Tibial nerve (tissue), 4 donors: ENCODE data around the gene XRN2. TPM values are rescaled to one million over a fixed set of nuclear protein-coding genes. Genes with fewer than 3 reads are reported as not detected.

Experiments used
- DNase-seq, 2 donors: peaks; one replicate each; pipeline ENCODE4 v3.0.0-alpha.2; 2019; ENCODE audit warnings: low spot score in 2 of 2
- H3K27ac ChIP-seq, 4 donors: fragments of 200-600 bp; sonication (generic) in 3 of 4; one replicate each; pipeline ENCODE4 v1.5.1; 2017 to 2019; ENCODE audit warnings: mild to moderate bottlenecking in 1 of 4
- H3K27me3 ChIP-seq, 2 donors: fragments of 200-600 bp; sonication (generic) in 1 of 2; one replicate each; pipeline versions ENCODE4 v1.5.1 to v1.6.0; 2017 to 2019
- H3K36me3 ChIP-seq, 3 donors: fragments of 200-600 bp; sonication (generic); one replicate each; pipeline ENCODE4 v1.5.1; 2018 to 2019
- H3K4me1 ChIP-seq, 4 donors: fragments of 200-600 bp; sonication (generic) in 3 of 4; one replicate each; pipeline ENCODE4 v1.5.1; 2017 to 2019
- H3K4me3 ChIP-seq, 4 donors: fragments of 200-600 bp; sonication (generic) in 3 of 4; one replicate each; pipeline ENCODE4 v1.5.1; 2017 to 2019; ENCODE audit warnings: mild to moderate bottlenecking in 1 of 4, moderate library complexity in 1 of 4
- H3K9me3 ChIP-seq, 4 donors: fragments of 200-600 bp; sonication (generic) in 3 of 4; one replicate each; pipeline ENCODE4 v1.5.1; 2017 to 2019
- CTCF ChIP-seq, 5 experiments: fragments of 200-600 bp in 3 of 5; fragments of 450-650 bp in 2 of 5; sonication (generic) in 3 of 5; IDR thresholded peaks; one replicate each; pipeline ENCODE4 v1.5.1; 2016 to 2019; ENCODE audit warnings: antibody characterized with exemption in 5 of 5, mild to moderate bottlenecking in 3 of 5, moderate library complexity in 2 of 5
- EP300 ChIP-seq, 2 donors: sonication (generic); formaldehyde crosslinking; IDR thresholded peaks; one replicate each; pipeline ENCODE4 v1.6.1; 2017; ENCODE audit warnings: antibody characterized with exemption in 2 of 2, mild to moderate bottlenecking in 1 of 2
- POLR2A ChIP-seq, 2 donors: fragments of 450-650 bp; IDR thresholded peaks; one replicate each; pipeline ENCODE4 v1.6.1; 2017; ENCODE audit warnings: antibody characterized with exemption in 2 of 2, mild to moderate bottlenecking in 2 of 2, moderate library complexity in 2 of 2
- WGBS, 2 donors: methylation state at CpG; one replicate each; pipeline ENCODE4 v1.1.5; 2018; 5-methylcytosine and 5-hydroxymethylcytosine counted together
- total RNA-seq, 4 donors: library from RNA; depleted of rRNA; stranded (reverse); fragments of >200 nt; gene quantifications; one replicate each; pipeline ENCODE4 v1.1.0, GENCODE V29; 2016

Gene XRN2
- total RNA-seq, 4 donors from 2014 or later: 46.1 to 58.2 (median 53.0) TPM

- H3K36me3 ChIP-seq: peaks cover 0 to 13% (median 0%) of the 10 kb centered on the region in 3 donors
- no peaks in the 10 kb centered on the region for H3K9me3 ChIP-seq
- H3K4me1 ChIP-seq: peaks cover 0 to 33% (median 2%) of the 10 kb centered on the region in 4 donors
- H3K4me3 ChIP-seq: no peak overlapping the region
- no peak for TF ChIP-seq POLR2A (IDR thresholded peaks at IDR 0.05)
- no peak for TF ChIP-seq CTCF (IDR thresholded peaks at IDR 0.05)
- no peak for TF ChIP-seq EP300 (IDR thresholded peaks at IDR 0.05)
- WGBS, 2 donors: 22 to 30% methylated on average over 3 of the region's 3 CpGs
- DNase-seq: no peak
- H3K27me3 ChIP-seq: peaks cover 4 to 86% of the 10 kb centered on the region in 2 donors
- no peak overlapping the region for H3K27ac ChIP-seq
Observed at GRCh38 chr20:21394551-21394950, 91.4 kb downstream of the XRN2 start.

- Histone ChIP-seq H3K36me3 (peaks cover 0 to 6% (median 0%) of the 10 kb centered on the region in 3 donors), H3K4me3 (no peak overlapping the region), H3K9me3 (no peaks in the 10 kb centered on the region), H3K27me3 (peaks cover 4 to 91% of the 10 kb centered on the region in 2 donors), H3K27ac (no peak overlapping the region), H3K4me1 (peaks cover 0 to 33% (median 2%) of the 10 kb centered on the region in 4 donors)
- TF ChIP-seq CTCF (IDR thresholded peaks at IDR 0.05): no peak
- no peak for TF ChIP-seq EP300 (IDR thresholded peaks at IDR 0.05)
- TF ChIP-seq POLR2A (IDR thresholded peaks at IDR 0.05): no peak
- WGBS, 2 donors: 16 to 25% methylated on average over 6 of the region's 6 CpGs
- DNase-seq: no peak
Observed at GRCh38 chr20:21395051-21395665, 92.0 kb downstream of the XRN2 start.

GRCh38 chr20:21395666-21396598 is 92.8 kb downstream of the XRN2 start:
- Histone ChIP-seq H3K4me3 (peak overlapping the region in 1 of 4 donors; percentile 27), H3K4me1 (peaks cover 0 to 33% (median 2%) of the 10 kb centered on the region in 4 donors), H3K27ac (no peak overlapping the region), H3K36me3 (no peaks in the 10 kb centered on the region), H3K9me3 (no peaks in the 10 kb centered on the region), H3K27me3 (peaks cover 4 to 91% of the 10 kb centered on the region in 2 donors)
- WGBS, 2 donors: 6 to 13% methylated on average over 12 to 92 of the region's 103 CpGs
- no peak for TF ChIP-seq POLR2A (IDR thresholded peaks at IDR 0.05)
- no peak for TF ChIP-seq CTCF (IDR thresholded peaks at IDR 0.05)
- TF ChIP-seq EP300 (IDR thresholded peaks at IDR 0.05): no peak
- no peak for DNase-seq

GRCh38 chr20:21396599-21397340 is 93.6 kb downstream of the XRN2 start:
- WGBS, 2 donors: 7% methylated on average over 17 of the region's 116 CpGs; no CpG with 5 or more reads in 1 of the 2 donors

More at GRCh38 chr20:21396599-21397340, 93.6 kb downstream of the XRN2 start:
- TF ChIP-seq POLR2A (IDR thresholded peaks at IDR 0.05): no peak
- TF ChIP-seq EP300 (IDR thresholded peaks at IDR 0.05): no peak
- no peak for TF ChIP-seq CTCF (IDR thresholded peaks at IDR 0.05)
- Histone ChIP-seq H3K27me3 (peaks cover 4 to 91% of the 10 kb centered on the region in 2 donors), H3K9me3 (no peaks in the 10 kb centered on the region), H3K4me1 (peaks cover 0 to 28% (median 2%) of the 10 kb centered on the region in 4 donors), H3K27ac (no peak overlapping the region), H3K4me3 (peak overlapping the region in 1 of 4 donors; percentile 27), H3K36me3 (no peaks in the 10 kb centered on the region)
- no peak for DNase-seq
